PC-3 (cell line): ENCODE results near the gene OCSTAMP.

ENCODE experiments used
- EZH2 ChIP-seq: fragments of 300-600 bp; sonication (generic); IDR thresholded peaks from one replicate; pipeline ENCODE4 v1.6.1; 2017; ENCODE audit warnings: antibody characterized with exemption, mild to moderate bottlenecking, low read length; ENCODE audit not compliant: unreplicated experiment
- EZH2phosphoT487 ChIP-seq: fragments of 300-600 bp; sonication (generic); IDR thresholded peaks from 2 replicates; pipeline ENCODE4 v1.6.1; 2018; ENCODE audit warnings: mild to moderate bottlenecking, antibody characterized with exemption, low read length, borderline replicate concordance
- TF ChIP-seq, protein P1 (sequence below): fragments of 300-600 bp; sonication (generic); conservative IDR thresholded peaks from 2 replicates; pipeline ENCODE4 v1.5.1; 2017; ENCODE audit warnings: antibody characterized with exemption, low read depth, mild to moderate bottlenecking, low read length

DNA sequence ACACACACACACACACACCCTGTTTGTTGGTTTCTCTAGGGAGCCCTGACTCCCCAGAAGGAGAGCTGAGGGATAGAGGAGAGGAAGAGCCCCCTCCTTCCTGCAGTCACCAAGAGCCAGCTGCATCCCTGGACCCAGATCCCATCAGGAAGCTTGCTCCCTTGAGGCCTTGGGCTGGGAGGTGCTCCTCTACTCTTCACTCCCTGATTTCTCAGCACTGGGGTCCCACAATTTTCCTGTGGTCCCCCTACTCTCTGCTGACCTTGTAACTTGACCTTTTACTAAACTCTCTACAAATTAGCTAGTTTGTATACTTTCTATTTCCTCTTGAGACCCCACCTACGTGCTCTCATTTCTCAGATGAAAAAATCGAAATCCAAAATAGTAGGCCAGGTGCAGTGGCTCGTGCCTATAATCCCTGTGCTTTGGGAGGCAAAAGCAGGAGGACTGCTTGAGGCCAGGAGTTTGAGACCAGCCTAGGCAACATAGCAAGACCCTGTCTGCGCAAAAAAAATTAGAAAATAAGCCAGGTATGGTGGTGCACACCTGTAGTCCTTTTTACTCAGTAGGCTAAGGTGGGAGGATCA lies 5.0 kb upstream of the OCSTAMP start:
- TF ChIP-seq, protein P1, sequence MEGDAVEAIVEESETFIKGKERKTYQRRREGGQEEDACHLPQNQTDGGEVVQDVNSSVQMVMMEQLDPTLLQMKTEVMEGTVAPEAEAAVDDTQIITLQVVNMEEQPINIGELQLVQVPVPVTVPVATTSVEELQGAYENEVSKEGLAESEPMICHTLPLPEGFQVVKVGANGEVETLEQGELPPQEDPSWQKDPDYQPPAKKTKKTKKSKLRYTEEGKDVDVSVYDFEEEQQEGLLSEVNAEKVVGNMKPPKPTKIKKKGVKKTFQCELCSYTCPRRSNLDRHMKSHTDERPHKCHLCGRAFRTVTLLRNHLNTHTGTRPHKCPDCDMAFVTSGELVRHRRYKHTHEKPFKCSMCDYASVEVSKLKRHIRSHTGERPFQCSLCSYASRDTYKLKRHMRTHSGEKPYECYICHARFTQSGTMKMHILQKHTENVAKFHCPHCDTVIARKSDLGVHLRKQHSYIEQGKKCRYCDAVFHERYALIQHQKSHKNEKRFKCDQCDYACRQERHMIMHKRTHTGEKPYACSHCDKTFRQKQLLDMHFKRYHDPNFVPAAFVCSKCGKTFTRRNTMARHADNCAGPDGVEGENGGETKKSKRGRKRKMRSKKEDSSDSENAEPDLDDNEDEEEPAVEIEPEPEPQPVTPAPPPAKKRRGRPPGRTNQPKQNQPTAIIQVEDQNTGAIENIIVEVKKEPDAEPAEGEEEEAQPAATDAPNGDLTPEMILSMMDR = no peak
- TF ChIP-seq EZH2 = no peak
- TF ChIP-seq EZH2phosphoT487 = no peak
